Right lobe of liver (tissue), 4 donors: ENCODE data around the gene DNAJC5.
"Not testable (repeated sequence)": the region's sequence is repeated elsewhere in the genome, so short reads cannot be mapped to it uniquely, and the experiment has no call there.

Experiments
- CTCF ChIP-seq, 4 donors: fragments of 200-600 bp in 3 of 4; fragments of 450-650 bp in 1 of 4; IDR thresholded peaks; one replicate each; pipeline versions ENCODE4 v1.5.1 to v1.8.0; 2016 to 2022; ENCODE audit warnings: antibody characterized with exemption in 4 of 4, mild to moderate bottlenecking in 2 of 4
- POLR2A ChIP-seq: fragments of 450-650 bp; IDR thresholded peaks from one replicate; pipeline ENCODE4 v1.6.1; 2017; ENCODE audit warnings: antibody characterized with exemption, mild to moderate bottlenecking
- donor health status: DM: no; HTN: no; CAD: no.
- donor health status: DM: no; HTN: no; CAD: no.
- donor health status: DM: no; HTN: yes; CAD: no.

GRCh38 chr20:63916371-63916939, 21.5 kb downstream of the DNAJC5 start:
- TF ChIP-seq CTCF (IDR thresholded peaks at IDR 0.05); POLR2A: not testable (repeated sequence)
